ENCODE data around the gene RNF34. TPM values are rescaled to one million over a fixed set of nuclear protein-coding genes. Genes with fewer than 3 reads are reported as not detected.

RNF34 gene
- total and polyA plus RNA-seq, 2 donors (not counting 3 experiments of a cell fraction or from before 2014, with no cell fraction given): 37.6 to 51.1 TPM

- no peak overlapping the region for H3K27ac ChIP-seq (ENCODE audit: insufficient read depth, low read depth, low read length)
- H2AFZ ChIP-seq (ENCODE audit: low read depth, low read length): no peak overlapping the region
- DNase-seq (ENCODE audit: low read depth, low spot score): no peak
- ChIA-PET CTCF (no interaction called here), POLR2A (no interaction called here)
- no peak overlapping the region for H3K4me3 ChIP-seq (replicated peaks in 1 of 3; ENCODE audit: insufficient read depth in 1 of 3, low read depth in 1 of 3, low read length in 3 of 3)
- no peaks in the 10 kb centered on the region for H3K9me1 ChIP-seq (replicated peaks; ENCODE audit: control insufficient read depth, extremely low read depth, insufficient read depth, low read length)
- peaks cover 6% of the 10 kb centered on the region for H3K79me2 ChIP-seq (ENCODE audit: control insufficient read depth, insufficient read depth, low read length)
- intact Hi-C loops (cut with micrococcal nuclease) (no loop called here), dilution Hi-C loops (cut with MboI; ENCODE audit: extremely low pct_ligation_motif_present, low sequenced_read_pairs) (no loop called here)
- H3K27me3 ChIP-seq (ENCODE audit: control insufficient read depth in 2 of 2, insufficient read depth in 2 of 2, low read length in 2 of 2): no peaks in the 10 kb centered on the region
- H3K9ac ChIP-seq (replicated peaks; ENCODE audit: extremely low read depth, insufficient read depth, low read length): no peak overlapping the region
- TF ChIP-seq POLR2AphosphoS5 (IDR thresholded peaks at IDR 0.05; ENCODE audit: insufficient read depth, low read depth, low read length) (no peak), JUN (IDR thresholded peaks at IDR 0.05; ENCODE audit: borderline replicate concordance, insufficient read depth, insufficient read length, low read depth) (no peak), GATA2 (IDR thresholded peaks at IDR 0.05; ENCODE audit: insufficient read depth, insufficient read length, low read depth, low read length) (no peak), FOS (IDR thresholded peaks at IDR 0.05; ENCODE audit: borderline replicate concordance, insufficient read depth, low read length) (no peak)
- H3K36me3 ChIP-seq (ENCODE audit: control insufficient read depth in 2 of 2, extremely low read depth in 1 of 2, insufficient read depth in 2 of 2, low read length in 2 of 2): no peaks in the 10 kb centered on the region
- no peak overlapping the region for H3K4me2 ChIP-seq (ENCODE audit: insufficient read depth, low read length)
- no peak for FAIRE-seq
- H3K9me3 ChIP-seq (replicated peaks; ENCODE audit: control insufficient read depth, insufficient read depth, low read length): no peaks in the 10 kb centered on the region
- H3K4me1 ChIP-seq (ENCODE audit: control insufficient read depth, extremely low read depth, insufficient read depth, low read length): peaks cover 7% of the 10 kb centered on the region
- no peaks in the 10 kb centered on the region for H4K20me1 ChIP-seq (replicated peaks; ENCODE audit: control insufficient read depth, extremely low read depth, insufficient read depth, low read length)
- no TSS peak for BruUV-seq (replicated peaks)
Observed at GRCh38 chr12:121470751-121471150, 70.8 kb downstream of the RNF34 start.

GRCh38 chr12:121472150-121472905, 72.4 kb downstream of the RNF34 start:
- dilution Hi-C loops (cut with MboI; ENCODE audit: extremely low pct_ligation_motif_present, low sequenced_read_pairs) (no loop called here), intact Hi-C loops (cut with micrococcal nuclease) (no loop called here)
- H2AFZ ChIP-seq (ENCODE audit: low read depth, low read length): no peak overlapping the region
- no peak for FAIRE-seq
- no peak overlapping the region for H3K27ac ChIP-seq (ENCODE audit: insufficient read depth, low read depth, low read length)
- ChIA-PET POLR2A (no interaction called here), CTCF (no interaction called here)
- peaks cover 3% of the 10 kb centered on the region for H3K4me1 ChIP-seq (ENCODE audit: control insufficient read depth, extremely low read depth, insufficient read depth, low read length)
- H4K20me1 ChIP-seq (replicated peaks; ENCODE audit: control insufficient read depth, extremely low read depth, insufficient read depth, low read length): no peaks in the 10 kb centered on the region
- H3K36me3 ChIP-seq (ENCODE audit: control insufficient read depth in 2 of 2, extremely low read depth in 1 of 2, insufficient read depth in 2 of 2, low read length in 2 of 2): no peaks in the 10 kb centered on the region
- no peak overlapping the region for H3K4me3 ChIP-seq (replicated peaks in 1 of 3; ENCODE audit: insufficient read depth in 1 of 3, low read depth in 1 of 3, low read length in 3 of 3)
- TF ChIP-seq EZH2 (IDR thresholded peaks at IDR 0.05; ENCODE audit: borderline replicate concordance, low read depth, low read length, severe bottlenecking): no peak
- H3K9me1 ChIP-seq (replicated peaks; ENCODE audit: control insufficient read depth, extremely low read depth, insufficient read depth, low read length): no peaks in the 10 kb centered on the region
- no TSS peak for BruUV-seq (replicated peaks)
- no peaks in the 10 kb centered on the region for H3K79me2 ChIP-seq (ENCODE audit: control insufficient read depth, insufficient read depth, low read length)
- no peaks in the 10 kb centered on the region for H3K27me3 ChIP-seq (ENCODE audit: control insufficient read depth in 2 of 2, insufficient read depth in 2 of 2, low read length in 2 of 2)
- no peak for DNase-seq (ENCODE audit: low read depth, low spot score)
- no peaks in the 10 kb centered on the region for H3K9me3 ChIP-seq (replicated peaks; ENCODE audit: control insufficient read depth, insufficient read depth, low read length)
- no peak overlapping the region for H3K9ac ChIP-seq (replicated peaks; ENCODE audit: extremely low read depth, insufficient read depth, low read length)
- no peak overlapping the region for H3K4me2 ChIP-seq (ENCODE audit: insufficient read depth, low read length)

Small RNAs within 50 kb of the gene (microRNA-seq; reads per million reads assigned to microRNA genes)
- gene MIR7107 (ENCODE audit: borderline number of aligned reads, borderline replicate concordance): not detected

Other genes starting within 250 kb of the RNF34 start
- 72.8 and 116 TPM in 2 replicates for gene P2RX4, start 190.0 kb upstream of the RNF34 start, total RNA-seq
- gene P2RX4, start 190.0 kb upstream of the RNF34 start, polyA plus RNA-seq: 92.8 and 125 TPM in 2 replicates
- gene CAMKK2, start 103.4 kb upstream of the RNF34 start, total RNA-seq: 41.8 and 45.0 TPM in 2 replicates
- gene CAMKK2, start 103.4 kb upstream of the RNF34 start, polyA plus RNA-seq: 30.8 and 32.5 TPM in 2 replicates
- 129 and 133 TPM in 2 replicates for gene ANAPC5, start 47.7 kb upstream of the RNF34 start, total RNA-seq
- gene ANAPC5, start 47.7 kb upstream of the RNF34 start, polyA plus RNA-seq: 156 and 168 TPM in 2 replicates
- gene KDM2B, start 180.9 kb downstream of the RNF34 start, total RNA-seq: 34.3 and 37.3 TPM in 2 replicates
- 26.8 and 31.5 TPM in 2 replicates for gene KDM2B, start 180.9 kb downstream of the RNF34 start, polyA plus RNA-seq
- gene ORAI1, start 226.4 kb downstream of the RNF34 start, total RNA-seq: 29.0 and 30.5 TPM in 2 replicates
- 65.4 and 104 TPM in 2 replicates for gene ORAI1, start 226.4 kb downstream of the RNF34 start, polyA plus RNA-seq

All from endothelial cell of umbilical vein (primary cell).